IMR-90 (cell line): ENCODE measurements around the gene RYK. TPM values are rescaled to one million over a fixed set of nuclear protein-coding genes. Genes with fewer than 3 reads are reported as not detected.
A peak's percentile ranks its signal among the peaks of the same experiment; 100 is the strongest.

Experiments used
- ATAC-seq: fragments of 200-7000 bp; cut with Tn5 transposase; 2 replicates; pipeline ENCODE4 v1.9.1; 2020; ENCODE audit warnings: low read depth, mild to moderate bottlenecking, moderate library complexity
- BruUV-seq: library from RNA; stranded (reverse); fragments of 400-500 nt; replicated peaks from 2 replicates; lab custom pipeline; 2021; lab: Mats Ljungman, UMichigan
- CTCF ChIA-PET: fragments of 300-600 bp; formaldehyde crosslinking; extraction: SDS; loops from one replicate; lab custom pipeline; 2021; ENCODE audit warnings: antibody characterized with exemption; lab: Yijun Ruan, JAX
- POLR2A ChIA-PET: fragments of 300-600 bp; sonication (Branson Sonifier 250); formaldehyde crosslinking; loops from one replicate; lab custom pipeline; 2022; ENCODE audit warnings: antibody characterized with exemption; ENCODE audit not compliant: unreplicated experiment; lab: Charles Lee
- DNase-seq: peaks from one replicate; pipeline ENCODE4 v3.0.0; 2013
- H2AFZ ChIP-seq: replicated peaks from 2 replicates; pipeline ENCODE3; 2013; ENCODE audit warnings: low read length, mild to moderate bottlenecking; ENCODE audit not compliant: poor library complexity
- H2AK5ac ChIP-seq: 2 replicates; pipeline ENCODE4 v1.6.1; 2013; ENCODE audit warnings: low read depth, low read length, inconsistent platforms
- H2AK9ac ChIP-seq: replicated peaks from 2 replicates; pipeline ENCODE3; 2013; ENCODE audit warnings: mild to moderate bottlenecking, low read depth, low read length, moderate library complexity; ENCODE audit not compliant: poor library complexity
- H2BK120ac ChIP-seq: 2 replicates; pipeline ENCODE4 v1.6.1; 2013; ENCODE audit warnings: low read depth, low read length, inconsistent platforms
- H2BK15ac ChIP-seq: 3 replicates; pipeline ENCODE4 v1.6.1; 2013; ENCODE audit warnings: low read depth, low read length, inconsistent platforms
- H2BK20ac ChIP-seq: 2 replicates; pipeline ENCODE4 v1.6.1; 2013; ENCODE audit warnings: low read depth, mild to moderate bottlenecking, inconsistent platforms, low read length, moderate library complexity
- H2BK5ac ChIP-seq: 2 replicates; pipeline ENCODE4 v1.6.1; 2013; ENCODE audit warnings: mild to moderate bottlenecking, low read depth, low read length, inconsistent platforms; ENCODE audit not compliant: poor library complexity, severe bottlenecking
- H3K14ac ChIP-seq: replicated peaks from 2 replicates; pipeline ENCODE4 v1.6.1; 2013; ENCODE audit warnings: low read depth, low read length, inconsistent platforms
- H3K18ac ChIP-seq: 2 replicates; pipeline ENCODE4 v1.6.1; 2013; ENCODE audit warnings: low read depth, low read length, control low read depth
- H3K23ac ChIP-seq: 2 replicates; pipeline ENCODE4 v1.6.1; 2013; ENCODE audit warnings: low read depth, low read length, inconsistent platforms
- H3K27ac ChIP-seq: 2 replicates; pipeline ENCODE4 v1.5.1; 2013; ENCODE audit warnings: mild to moderate bottlenecking, control low read depth, low read length; ENCODE audit not compliant: insufficient read depth
- H3K27me3 ChIP-seq: 2 replicates; pipeline ENCODE4 v1.6.1; 2013; ENCODE audit warnings: low read length; ENCODE audit not compliant: control insufficient read depth, insufficient read depth
- H3K36me3 ChIP-seq: 2 replicates; pipeline ENCODE4 v1.6.1; 2013; ENCODE audit warnings: low read length, mixed read lengths; ENCODE audit not compliant: control insufficient read depth, insufficient read depth
- H3K4ac ChIP-seq: 2 replicates; pipeline ENCODE4 v1.6.1; 2013; ENCODE audit warnings: low read depth, low read length, inconsistent platforms
- H3K4me1 ChIP-seq: 2 replicates; pipeline ENCODE4 v1.6.1; 2013; ENCODE audit warnings: low read length, mixed read lengths; ENCODE audit not compliant: control insufficient read depth, insufficient read depth
- H3K4me2 ChIP-seq: 2 replicates; pipeline ENCODE4 v1.6.1; 2013; ENCODE audit warnings: low read depth, mild to moderate bottlenecking, control low read depth, low read length, moderate library complexity
- H3K4me3 ChIP-seq: 2 replicates; pipeline ENCODE4 v1.5.1; 2013; ENCODE audit warnings: low read depth, mild to moderate bottlenecking, control low read depth, low read length, moderate library complexity; ENCODE audit not compliant: insufficient read depth
- H3K56ac ChIP-seq: 2 replicates; pipeline ENCODE4 v1.6.1; 2013; ENCODE audit warnings: low read length, inconsistent platforms; ENCODE audit not compliant: insufficient read depth; ENCODE audit errors: extremely low read depth
- H3K79me1 ChIP-seq, 2 experiments: 2 replicates each; pipeline ENCODE4 v1.6.1; 2013; ENCODE audit warnings: low read length in 2 of 2, inconsistent platforms in 1 of 2, low read depth in 1 of 2
- H3K9ac ChIP-seq: 2 replicates; pipeline ENCODE4 v1.6.1; 2013; ENCODE audit warnings: low read depth, low read length, control low read depth
- H3K9me1 ChIP-seq: 2 replicates; pipeline ENCODE4 v1.6.1; 2013; ENCODE audit warnings: low read length, inconsistent platforms; ENCODE audit not compliant: insufficient read depth
- H3K9me3 ChIP-seq: 2 replicates; pipeline ENCODE4 v1.6.1; 2013; ENCODE audit warnings: low read length; ENCODE audit not compliant: control insufficient read depth, insufficient read depth
- H4K20me1 ChIP-seq: 2 replicates; pipeline ENCODE4 v1.6.1; 2013; ENCODE audit warnings: low read length, inconsistent platforms; ENCODE audit not compliant: insufficient read depth
- H4K5ac ChIP-seq: 2 replicates; pipeline ENCODE4 v1.6.1; 2013; ENCODE audit warnings: mild to moderate bottlenecking, low read depth, low read length, control low read depth
- H4K8ac ChIP-seq, 2 experiments: 2 replicates each; pipeline ENCODE4 v1.6.1; 2013; ENCODE audit warnings: low read depth in 2 of 2, low read length in 2 of 2, control low read depth in 1 of 2, inconsistent platforms in 1 of 2
- H4K91ac ChIP-seq: 2 replicates; pipeline ENCODE4 v1.6.1; 2013; ENCODE audit warnings: low read depth, low read length, inconsistent platforms; ENCODE audit not compliant: insufficient read depth
- BHLHE40 ChIP-seq: fragments of 150-350 bp; IDR thresholded peaks from 2 replicates; pipeline ENCODE4 v1.6.1; 2016; ENCODE audit warnings: mild to moderate bottlenecking, low read depth, low read length
- CEBPB ChIP-seq: IDR thresholded peaks from 2 replicates; pipeline ENCODE4 v1.6.1; 2012; ENCODE audit warnings: low read depth, low read length, improper control_type of control experiment
- CHD1 ChIP-seq: IDR thresholded peaks from 2 replicates; pipeline ENCODE4 v1.6.1; 2012; ENCODE audit warnings: low read depth, low read length, improper control_type of control experiment
- FOS ChIP-seq: fragments of 150-350 bp; IDR thresholded peaks from 2 replicates; pipeline ENCODE4 v1.6.1; 2016; ENCODE audit warnings: low read depth, low read length
- MAFK ChIP-seq: IDR thresholded peaks from 2 replicates; pipeline ENCODE4 v1.6.1; 2012; ENCODE audit warnings: low read depth, low read length, improper control_type of control experiment
- MAZ ChIP-seq: IDR thresholded peaks from 2 replicates; pipeline ENCODE4 v1.6.1; 2012; ENCODE audit warnings: low read depth, mild to moderate bottlenecking, low read length, improper control_type of control experiment, moderate library complexity, borderline replicate concordance
- MXI1 ChIP-seq: IDR thresholded peaks from 2 replicates; pipeline ENCODE4 v1.6.1; 2012; ENCODE audit warnings: low read depth, mild to moderate bottlenecking, low read length, moderate library complexity, borderline replicate concordance
- NFE2L2 ChIP-seq: fragments of 150-350 bp; IDR thresholded peaks from 2 replicates; pipeline ENCODE4 v1.6.1; 2016; ENCODE audit warnings: low read depth, mild to moderate bottlenecking, low read length
- POLR2A ChIP-seq: IDR thresholded peaks from 2 replicates; pipeline ENCODE4 v1.6.1; 2012; ENCODE audit warnings: mild to moderate bottlenecking, low read depth, low read length
- RAD21 ChIP-seq: IDR thresholded peaks from 2 replicates; pipeline ENCODE4 v1.6.1; 2012; ENCODE audit warnings: low read length, improper control_type of control experiment
- RCOR1 ChIP-seq: IDR thresholded peaks from 2 replicates; pipeline ENCODE4 v1.6.1; 2012; ENCODE audit warnings: mild to moderate bottlenecking, low read length, improper control_type of control experiment; ENCODE audit not compliant: insufficient replicate concordance
- RFX5 ChIP-seq: IDR thresholded peaks from 2 replicates; pipeline ENCODE4 v1.8.0; 2012; ENCODE audit warnings: low read depth, mild to moderate bottlenecking, low read length, moderate library complexity
- SMC3 ChIP-seq: fragments of 150-350 bp; IDR thresholded peaks from 2 replicates; pipeline ENCODE4 v1.6.1; 2016; ENCODE audit warnings: low read depth, mild to moderate bottlenecking, antibody characterized with exemption, low read length, moderate library complexity
- USF2 ChIP-seq: fragments of 150-350 bp; IDR thresholded peaks from 2 replicates; pipeline ENCODE4 v1.6.1; 2017; ENCODE audit warnings: mild to moderate bottlenecking, antibody characterized with exemption, low read length, low read depth
- WGBS, 2 experiments: methylation state at CpG; one replicate each; pipeline versions ENCODE4 v1.1.5 to v1.1.7; 2013; ENCODE audit warnings: missing lambda C conversion rate in 2 of 2; ENCODE audit not compliant: insufficient read length in 1 of 2; ENCODE audit errors: extremely low coverage in 2 of 2; 5-methylcytosine and 5-hydroxymethylcytosine counted together
- dilution Hi-C: fragments of 300-500 bp; cut with HindIII; formaldehyde crosslinking; loops from one replicate; pipeline ENCODE4 v1.14.3; 2018; ENCODE audit warnings: low sequenced_read_pairs; ENCODE audit not compliant: unreplicated experiment
- in situ Hi-C: fragments of 300-500 bp; cut with MboI; formaldehyde crosslinking; loops from 3 replicates; pipeline ENCODE4 v1.14.3; 2019; ENCODE audit warnings: low sequenced_read_pairs, inconsistent platforms, mixed read lengths
- intact Hi-C: fragments of 100-400 bp; cut with micrococcal nuclease; formaldehyde crosslinking; loops from 2 replicates; pipeline ENCODE4 v1.10.0; 2022
- polyA plus RNA-seq, 3 experiments: library from polyadenylated mRNA; depleted of rRNA; stranded (reverse); fragments of >200 nt; gene quantifications; 2 replicates each; pipeline ENCODE4 v1.2.3, GENCODE V29; 2012; ENCODE audit warnings: low replicate concordance in 1 of 3
- total RNA-seq: library from RNA; depleted of rRNA; stranded (reverse); fragments of >200 nt; gene quantifications from 2 replicates; pipeline ENCODE4 v1.2.3, GENCODE V29; 2012
- TF ChIP-seq, protein P1 (sequence below): conservative IDR thresholded peaks from 2 replicates; pipeline ENCODE4 v1.5.1; 2012; ENCODE audit warnings: mild to moderate bottlenecking, low read depth, low read length, improper control_type of control experiment
- TF ChIP-seq, protein P2 (sequence below): fragments of 150-350 bp; IDR thresholded peaks from 2 replicates; pipeline ENCODE4 v1.6.1; 2016; ENCODE audit warnings: low read depth, mild to moderate bottlenecking, low read length, moderate library complexity, borderline replicate concordance

Gene RYK
- total and polyA plus RNA-seq, 2 of the 4 experiments (the other 2 are of a cell fraction): 42.4 to 106 TPM

DNA sequence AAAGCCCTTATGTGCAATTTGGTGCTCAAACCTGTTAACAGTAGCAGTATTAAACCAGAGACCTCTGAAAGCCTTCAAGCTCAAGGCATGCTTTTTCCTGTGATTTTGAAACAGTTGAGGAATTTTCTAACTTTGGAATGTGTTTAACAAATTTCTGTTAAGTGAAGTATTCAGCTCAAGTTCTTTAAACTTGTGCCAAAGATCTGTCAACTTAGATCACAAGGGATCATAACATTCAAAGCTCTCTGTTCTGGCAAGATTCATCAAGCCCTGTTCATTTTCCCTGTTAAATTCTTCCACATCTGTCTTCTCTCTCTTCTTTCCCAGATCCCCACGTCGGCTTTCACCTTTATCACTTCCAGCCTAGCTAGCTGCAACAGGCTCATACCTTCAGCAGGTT is 28.8 kb upstream of the RYK start:
- POLR2A ChIA-PET: no interaction called here
- H2AK5ac ChIP-seq: no peak overlapping the region
- ATAC-seq: peak; percentile 46

More for the DNA sequence above, 28.8 kb upstream of the RYK start:
- WGBS, 2 experiments: 61% methylated on average over 2 of the region's 2 CpGs; no CpG with 5 or more reads in 1 of the 2 experiments
- Histone ChIP-seq H3K4me2 (no peak overlapping the region; the same call in 1 of the 2 replicates), H4K5ac (no peak overlapping the region), H3K23ac (0 out of 2 replicates have a peak overlapping the region, but pooled peaks have one; percentile 16), H4K20me1 (no peaks in the 10 kb centered on the region), H3K9me1 (peaks cover 5% of the 10 kb centered on the region; the same call in 1 of the 2 replicates), H3K9ac (no peak overlapping the region), H4K8ac (no peak overlapping the region), H2AK9ac (no peak overlapping the region), H3K56ac (no peak overlapping the region), H2BK5ac (no peak overlapping the region), H3K27ac (no peak overlapping the region), H3K36me3 (no peaks in the 10 kb centered on the region), H2BK15ac (no peak overlapping the region), H3K4me3 (no peak overlapping the region), H3K18ac (no peak overlapping the region), H3K4me1 (peaks cover 6% of the 10 kb centered on the region), H3K79me1 (no peaks in the 10 kb centered on the region), H3K27me3 (0 out of 2 replicates have a peak, but pooled peaks cover under 1% of the 10 kb centered on the region), H2BK120ac (no peak overlapping the region), H3K14ac (no peak overlapping the region), H2BK20ac (no peak overlapping the region), H3K9me3 (no peaks in the 10 kb centered on the region), H4K91ac (no peak overlapping the region), H2AFZ (no peak overlapping the region), H3K4ac (no peak overlapping the region)
- no peak for DNase-seq
- dilution Hi-C loops: no loop called here
- intact Hi-C loops: no loop called here
- CTCF ChIA-PET: no interaction called here
- no TSS peak for BruUV-seq
- TF ChIP-seq MXI1 (no peak), NFE2L2 (no peak), CEBPB (no peak), SMC3 (no peak), MAZ (no peak), RFX5 (no peak), BHLHE40 (no peak), FOS (no peak), POLR2A (no peak), CHD1 (no peak), RCOR1 (no peak), USF2 (no peak), RAD21 (no peak), MAFK (no peak)
- TF ChIP-seq, protein P1, sequence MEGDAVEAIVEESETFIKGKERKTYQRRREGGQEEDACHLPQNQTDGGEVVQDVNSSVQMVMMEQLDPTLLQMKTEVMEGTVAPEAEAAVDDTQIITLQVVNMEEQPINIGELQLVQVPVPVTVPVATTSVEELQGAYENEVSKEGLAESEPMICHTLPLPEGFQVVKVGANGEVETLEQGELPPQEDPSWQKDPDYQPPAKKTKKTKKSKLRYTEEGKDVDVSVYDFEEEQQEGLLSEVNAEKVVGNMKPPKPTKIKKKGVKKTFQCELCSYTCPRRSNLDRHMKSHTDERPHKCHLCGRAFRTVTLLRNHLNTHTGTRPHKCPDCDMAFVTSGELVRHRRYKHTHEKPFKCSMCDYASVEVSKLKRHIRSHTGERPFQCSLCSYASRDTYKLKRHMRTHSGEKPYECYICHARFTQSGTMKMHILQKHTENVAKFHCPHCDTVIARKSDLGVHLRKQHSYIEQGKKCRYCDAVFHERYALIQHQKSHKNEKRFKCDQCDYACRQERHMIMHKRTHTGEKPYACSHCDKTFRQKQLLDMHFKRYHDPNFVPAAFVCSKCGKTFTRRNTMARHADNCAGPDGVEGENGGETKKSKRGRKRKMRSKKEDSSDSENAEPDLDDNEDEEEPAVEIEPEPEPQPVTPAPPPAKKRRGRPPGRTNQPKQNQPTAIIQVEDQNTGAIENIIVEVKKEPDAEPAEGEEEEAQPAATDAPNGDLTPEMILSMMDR: no peak
- TF ChIP-seq, protein P2, sequence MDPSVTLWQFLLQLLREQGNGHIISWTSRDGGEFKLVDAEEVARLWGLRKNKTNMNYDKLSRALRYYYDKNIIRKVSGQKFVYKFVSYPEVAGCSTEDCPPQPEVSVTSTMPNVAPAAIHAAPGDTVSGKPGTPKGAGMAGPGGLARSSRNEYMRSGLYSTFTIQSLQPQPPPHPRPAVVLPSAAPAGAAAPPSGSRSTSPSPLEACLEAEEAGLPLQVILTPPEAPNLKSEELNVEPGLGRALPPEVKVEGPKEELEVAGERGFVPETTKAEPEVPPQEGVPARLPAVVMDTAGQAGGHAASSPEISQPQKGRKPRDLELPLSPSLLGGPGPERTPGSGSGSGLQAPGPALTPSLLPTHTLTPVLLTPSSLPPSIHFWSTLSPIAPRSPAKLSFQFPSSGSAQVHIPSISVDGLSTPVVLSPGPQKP: no peak
- in situ Hi-C loops: no loop called here
